Endothelial cell of umbilical vein (primary cell): ENCODE measurements around the gene SGO1.

Experiments
- EZH2 ChIP-seq: IDR thresholded peaks from 2 replicates; pipeline ENCODE4 v1.6.1; 2012; ENCODE audit warnings: borderline replicate concordance, low read depth, mild to moderate bottlenecking, moderate library complexity, low read length, inconsistent platforms; ENCODE audit not compliant: severe bottlenecking
- FOS ChIP-seq: IDR thresholded peaks from 2 replicates; pipeline ENCODE4 v1.6.1; 2011; ENCODE audit warnings: mild to moderate bottlenecking, low read length, moderate library complexity, borderline replicate concordance; ENCODE audit not compliant: insufficient read depth
- JUN ChIP-seq: IDR thresholded peaks from 2 replicates; pipeline ENCODE4 v1.6.1; 2011; ENCODE audit warnings: borderline replicate concordance, low read depth; ENCODE audit not compliant: insufficient read length, insufficient read depth
- MYC ChIP-seq: IDR thresholded peaks from one replicate; pipeline ENCODE4 v1.6.1; 2011; ENCODE audit warnings: mild to moderate bottlenecking, low read depth, low read length
- POLR2A ChIP-seq: IDR thresholded peaks from 2 replicates; pipeline ENCODE4 v1.6.1; 2012; ENCODE audit warnings: low read depth, mild to moderate bottlenecking, control low read depth, low read length
- TF ChIP-seq, protein P1 (sequence below), 2 donors: IDR thresholded peaks; 1 replicate in 1 of 2; 2 replicates in 1 of 2; pipeline ENCODE4 v1.5.1; 2011; ENCODE audit warnings: low read length in 2 of 2, mild to moderate bottlenecking in 2 of 2, moderate library complexity in 2 of 2, control low read depth in 1 of 2, inconsistent platforms in 1 of 2, low read depth in 1 of 2; ENCODE audit not compliant: insufficient read depth in 1 of 2; ENCODE audit errors: extremely low read depth in 1 of 2
- TF ChIP-seq, protein P2 (sequence below): IDR thresholded peaks from 2 replicates; pipeline ENCODE4 v1.6.1; 2011; ENCODE audit not compliant: insufficient read depth, insufficient read length

DNA sequence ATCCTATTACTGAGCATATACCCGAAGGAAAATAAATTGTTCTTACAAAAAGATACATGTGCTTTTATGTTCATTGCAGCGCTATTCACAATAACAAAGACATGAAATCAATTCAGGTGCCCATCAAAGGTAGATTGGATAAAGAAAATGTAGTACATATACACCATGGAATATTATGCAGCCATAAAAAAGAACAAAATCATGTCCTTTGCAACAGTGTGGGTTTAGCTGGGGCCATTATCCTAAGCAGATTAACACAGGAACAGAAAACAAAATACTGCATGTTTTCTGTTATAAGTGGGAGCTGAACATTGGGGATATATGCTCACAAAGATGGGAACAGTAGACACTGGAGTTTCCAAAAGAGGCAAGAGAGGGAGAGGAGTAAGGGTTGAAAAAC, 42.5 kb downstream of the SGO1 start:
- TF ChIP-seq, protein P1, sequence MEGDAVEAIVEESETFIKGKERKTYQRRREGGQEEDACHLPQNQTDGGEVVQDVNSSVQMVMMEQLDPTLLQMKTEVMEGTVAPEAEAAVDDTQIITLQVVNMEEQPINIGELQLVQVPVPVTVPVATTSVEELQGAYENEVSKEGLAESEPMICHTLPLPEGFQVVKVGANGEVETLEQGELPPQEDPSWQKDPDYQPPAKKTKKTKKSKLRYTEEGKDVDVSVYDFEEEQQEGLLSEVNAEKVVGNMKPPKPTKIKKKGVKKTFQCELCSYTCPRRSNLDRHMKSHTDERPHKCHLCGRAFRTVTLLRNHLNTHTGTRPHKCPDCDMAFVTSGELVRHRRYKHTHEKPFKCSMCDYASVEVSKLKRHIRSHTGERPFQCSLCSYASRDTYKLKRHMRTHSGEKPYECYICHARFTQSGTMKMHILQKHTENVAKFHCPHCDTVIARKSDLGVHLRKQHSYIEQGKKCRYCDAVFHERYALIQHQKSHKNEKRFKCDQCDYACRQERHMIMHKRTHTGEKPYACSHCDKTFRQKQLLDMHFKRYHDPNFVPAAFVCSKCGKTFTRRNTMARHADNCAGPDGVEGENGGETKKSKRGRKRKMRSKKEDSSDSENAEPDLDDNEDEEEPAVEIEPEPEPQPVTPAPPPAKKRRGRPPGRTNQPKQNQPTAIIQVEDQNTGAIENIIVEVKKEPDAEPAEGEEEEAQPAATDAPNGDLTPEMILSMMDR (IDR thresholded peaks at IDR 0.05; ENCODE audit: extremely low read depth in 1 of 2, insufficient read depth in 1 of 2, low read depth in 1 of 2, low read length in 2 of 2): no peak
- TF ChIP-seq EZH2 (no peak), MYC (no peak), FOS (no peak), JUN (no peak), POLR2A (no peak)
- TF ChIP-seq, protein P2, sequence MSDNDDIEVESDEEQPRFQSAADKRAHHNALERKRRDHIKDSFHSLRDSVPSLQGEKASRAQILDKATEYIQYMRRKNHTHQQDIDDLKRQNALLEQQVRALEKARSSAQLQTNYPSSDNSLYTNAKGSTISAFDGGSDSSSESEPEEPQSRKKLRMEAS: no peak
